HS-27A (cell line): Measurements from ENCODE around the gene CPNE6.

Experiments used
- DNase-seq: peaks from one replicate; pipeline ENCODE4 v3.0.0-alpha.2; 2012; ENCODE audit warnings: low read depth, missing footprints

CPNE6 gene

DNA sequence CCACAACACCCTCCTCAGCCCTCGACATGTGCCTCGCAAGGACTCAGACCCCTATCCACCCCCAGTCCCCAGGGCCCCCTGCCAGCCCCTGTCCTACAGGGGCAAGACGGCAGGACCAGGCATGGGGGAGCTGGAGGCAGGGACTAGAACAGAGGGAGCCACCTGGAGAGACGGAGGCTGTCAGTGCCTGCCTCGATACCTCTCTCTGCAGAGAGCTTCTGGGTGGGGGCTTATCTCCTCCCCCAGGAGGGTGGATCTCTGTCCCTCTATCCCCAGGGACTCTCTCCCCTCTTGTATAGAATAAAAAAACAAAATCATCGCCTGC lies 2.0 kb upstream of the CPNE6 start:
- no peak for DNase-seq

DNA sequence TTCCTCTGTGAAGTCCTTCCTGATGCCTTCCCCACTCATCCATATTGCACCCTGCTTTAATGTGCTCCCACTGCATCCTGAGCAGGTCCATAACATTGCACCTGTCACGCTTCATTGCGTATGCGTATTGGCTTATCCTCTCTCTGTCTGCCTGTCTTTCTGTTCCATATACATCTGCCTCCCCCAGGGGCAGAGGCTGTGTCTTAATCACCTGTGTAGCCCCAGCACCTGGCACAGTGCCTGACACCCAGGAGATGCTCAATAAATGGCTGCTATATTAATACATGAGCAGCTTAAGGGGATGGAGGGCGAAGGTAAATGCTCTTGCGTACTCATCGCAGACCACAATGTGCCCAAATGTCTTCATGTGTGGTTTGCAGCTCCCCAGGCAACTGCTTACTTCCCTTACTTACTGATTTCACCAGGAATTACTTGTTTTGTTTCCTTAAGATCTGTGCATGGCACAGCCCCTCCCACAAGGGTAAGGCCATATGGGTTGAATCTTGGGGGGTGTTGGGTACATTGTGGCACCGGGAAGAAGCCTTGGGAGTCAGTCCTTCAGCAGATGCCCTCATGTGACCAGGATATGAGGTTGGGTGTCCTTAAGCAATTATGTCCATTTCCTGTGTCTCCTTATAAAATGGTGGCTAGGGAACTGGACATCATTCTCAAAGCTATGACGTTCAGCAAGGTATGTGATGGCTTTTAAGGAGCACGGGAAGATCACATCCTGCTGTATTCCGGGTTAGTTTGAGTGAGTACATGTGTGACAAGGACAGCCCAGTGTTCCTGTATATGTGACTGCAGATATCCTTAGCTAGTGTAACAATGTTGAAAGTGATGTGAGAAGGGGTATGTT lies 848 bp upstream of the CPNE6 start:
- no peak for DNase-seq

DNA sequence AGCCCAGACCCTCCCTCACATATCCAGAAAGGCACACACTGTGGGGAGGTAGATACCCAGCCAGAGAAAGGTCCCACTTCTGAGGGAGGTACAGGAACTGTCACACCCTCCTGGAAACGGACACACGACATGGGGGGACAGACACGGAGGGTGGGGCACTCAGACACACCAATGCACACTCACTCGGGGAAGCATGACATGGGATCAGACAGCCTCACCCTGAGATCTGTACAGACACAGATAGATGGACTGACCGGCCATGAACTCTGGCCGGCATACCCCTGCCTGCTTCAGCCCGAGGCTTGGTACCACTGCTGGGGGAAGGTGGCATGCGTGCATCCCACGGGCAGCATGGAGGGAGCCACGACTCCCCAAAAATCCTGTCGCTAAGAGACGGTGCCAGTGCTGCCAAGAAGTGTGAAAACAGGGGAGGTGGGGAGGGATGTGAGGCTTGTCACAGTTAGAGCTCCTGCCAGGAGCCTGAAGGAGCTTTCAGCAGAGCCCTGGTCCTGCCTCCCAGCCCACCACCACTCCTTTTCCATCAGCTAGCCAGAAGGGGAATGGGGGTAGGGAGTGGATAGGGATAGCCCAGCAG lies 571 bp downstream of the CPNE6 start:
- DNase-seq, result no peak

DNA sequence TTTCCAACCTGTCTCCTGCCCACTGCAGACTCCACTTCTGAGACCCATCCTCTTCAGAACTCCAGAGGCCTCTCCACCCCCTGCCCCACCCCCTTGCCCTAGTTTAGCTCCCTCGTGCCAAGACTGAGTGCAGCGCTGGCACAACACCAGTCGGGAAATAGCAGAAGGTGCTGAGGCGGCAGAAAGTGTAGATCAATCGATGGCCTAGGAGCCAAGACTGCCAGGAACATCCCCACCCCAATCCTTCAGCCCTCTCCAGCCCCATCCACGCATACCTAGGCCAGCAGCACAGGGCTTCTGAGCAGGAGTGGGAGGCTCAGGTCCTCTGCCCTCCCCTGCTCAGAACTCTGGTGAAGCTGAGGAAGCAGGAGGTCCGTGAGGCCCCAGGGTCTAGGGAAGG lies 1.1 kb downstream of the CPNE6 start:
- DNase-seq, result no peak

DNA sequence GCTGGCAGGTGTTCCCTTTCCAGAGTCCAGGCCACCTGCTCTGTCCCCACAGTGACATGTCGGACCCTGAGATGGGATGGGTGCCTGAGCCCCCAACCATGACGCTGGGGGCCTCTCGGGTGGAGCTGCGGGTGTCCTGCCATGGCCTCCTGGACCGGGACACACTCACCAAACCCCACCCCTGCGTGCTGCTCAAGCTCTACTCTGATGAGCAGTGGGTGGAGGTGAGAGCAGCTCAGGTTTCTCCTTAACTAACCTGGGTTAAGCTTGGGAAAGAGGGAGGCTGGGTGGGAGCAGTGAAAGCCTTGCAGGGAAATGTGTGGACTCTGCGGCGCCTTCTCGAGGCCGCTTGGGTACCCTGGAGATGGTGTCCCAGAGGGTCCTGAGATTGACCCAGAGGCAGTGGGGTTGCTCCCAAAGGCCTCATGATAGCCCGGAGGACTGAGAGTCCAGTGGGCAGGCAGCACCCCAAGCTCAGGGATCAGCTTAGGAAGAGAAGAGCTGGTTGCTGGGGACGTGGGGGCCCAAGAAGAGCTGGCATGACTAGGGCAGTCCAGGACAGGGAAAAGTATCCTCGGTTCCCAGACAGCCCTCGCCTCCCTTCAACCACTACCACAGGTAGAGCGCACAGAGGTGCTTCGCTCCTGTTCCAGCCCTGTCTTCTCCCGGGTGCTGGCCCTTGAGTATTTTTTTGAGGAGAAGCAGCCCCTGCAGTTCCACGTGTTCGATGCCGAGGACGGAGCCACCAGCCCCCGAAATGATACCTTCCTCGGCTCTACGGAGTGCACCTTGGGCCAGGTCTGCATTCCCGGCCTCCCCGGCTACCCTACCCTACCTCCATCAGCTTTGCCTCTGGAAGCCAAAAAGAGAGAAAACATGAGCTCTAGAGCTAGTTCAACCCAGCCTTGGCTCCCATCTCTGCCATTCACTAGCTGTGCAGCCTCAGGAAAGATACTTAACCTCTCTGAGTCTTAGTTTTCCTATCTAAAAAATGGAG lies 1.8 kb downstream of the CPNE6 start:
- no peak for DNase-seq

DNA sequence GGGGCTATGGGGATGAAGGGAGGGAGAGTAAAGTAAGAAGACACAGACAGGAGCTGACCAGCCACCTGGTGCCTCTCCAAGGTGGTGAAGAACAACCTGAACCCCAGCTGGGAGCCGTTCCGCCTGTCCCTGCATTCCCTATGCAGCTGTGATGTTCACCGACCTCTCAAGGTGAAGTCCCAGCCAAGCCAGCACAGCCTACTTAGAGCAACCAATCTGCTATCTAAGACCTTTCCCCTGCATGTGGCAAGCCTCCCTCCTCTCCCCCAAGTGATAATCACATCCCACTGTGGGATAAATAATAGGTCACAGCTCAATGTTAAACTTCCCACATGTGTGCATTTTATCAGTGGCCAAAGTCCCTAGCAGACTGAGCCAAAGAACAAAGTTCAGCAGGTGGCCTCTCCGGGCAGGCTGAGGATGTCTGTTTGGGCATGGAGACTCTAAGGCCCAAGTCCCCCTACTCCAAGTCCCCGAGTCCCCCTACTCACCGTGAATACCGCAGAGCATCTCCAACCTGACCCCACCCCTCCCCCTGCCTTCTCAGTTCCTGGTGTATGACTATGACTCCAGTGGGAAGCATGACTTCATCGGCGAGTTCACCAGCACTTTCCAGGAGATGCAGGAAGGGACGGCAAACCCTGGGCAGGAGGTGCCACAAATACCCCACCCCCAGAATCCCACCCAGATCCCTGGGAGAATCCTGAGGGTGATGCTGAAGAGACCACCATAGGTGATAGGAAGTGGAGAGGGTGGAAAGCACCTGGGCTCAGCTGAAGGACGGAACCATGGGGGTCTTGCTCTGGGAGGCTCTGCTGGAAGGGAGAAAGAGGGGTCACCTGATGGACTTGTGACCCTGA lies 3.5 kb downstream of the CPNE6 start:
- no peak for DNase-seq

DNA sequence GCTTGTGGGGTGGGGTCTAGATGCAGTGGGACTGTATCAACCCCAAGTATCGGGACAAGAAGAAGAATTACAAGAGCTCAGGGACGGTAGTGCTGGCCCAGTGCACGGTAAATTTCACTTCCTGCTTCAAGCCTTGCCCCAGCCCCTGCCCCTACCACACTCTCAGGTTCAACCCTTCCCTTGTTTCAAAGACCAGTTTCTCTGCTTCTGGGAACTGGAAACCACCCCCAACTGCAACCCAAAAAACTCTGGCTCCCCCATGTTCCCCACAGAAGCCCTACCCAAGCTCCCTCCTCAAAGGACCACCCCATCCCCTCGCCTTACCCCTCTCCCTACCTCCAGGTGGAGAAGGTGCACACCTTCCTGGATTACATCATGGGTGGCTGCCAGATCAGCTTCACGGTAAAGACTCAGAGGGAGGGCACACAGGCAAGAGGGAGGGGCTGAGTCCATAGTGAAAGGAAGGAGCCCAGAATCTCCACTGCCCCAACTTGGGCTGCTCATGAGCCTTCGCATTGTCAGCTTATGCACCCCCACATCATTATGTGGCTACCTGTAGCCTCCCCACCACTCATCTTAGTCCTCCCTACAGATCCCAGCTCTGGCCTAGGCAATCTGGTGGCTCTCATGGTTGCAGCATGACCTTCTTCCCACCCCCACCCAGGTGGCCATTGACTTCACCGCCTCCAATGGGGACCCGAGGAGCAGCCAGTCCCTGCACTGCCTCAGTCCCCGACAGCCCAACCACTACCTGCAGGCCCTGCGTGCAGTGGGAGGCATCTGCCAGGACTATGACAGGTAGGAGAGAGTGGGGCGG lies 4.3 kb downstream of the CPNE6 start:
- DNase-seq, result no peak

DNA sequence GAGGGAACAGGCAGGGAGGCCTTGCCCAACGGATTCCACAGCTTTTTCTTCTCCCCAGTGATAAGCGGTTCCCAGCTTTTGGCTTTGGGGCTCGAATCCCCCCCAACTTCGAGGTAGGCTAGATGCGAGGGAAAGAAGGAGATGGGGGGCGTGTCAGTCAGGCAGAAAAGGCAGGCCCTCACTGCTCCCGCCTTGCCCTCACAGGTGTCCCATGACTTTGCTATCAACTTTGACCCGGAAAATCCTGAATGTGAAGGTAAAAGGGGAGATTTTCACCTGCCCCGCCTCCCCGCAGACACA lies 4.9 kb downstream of the CPNE6 start:
- DNase-seq, result no peak

DNA sequence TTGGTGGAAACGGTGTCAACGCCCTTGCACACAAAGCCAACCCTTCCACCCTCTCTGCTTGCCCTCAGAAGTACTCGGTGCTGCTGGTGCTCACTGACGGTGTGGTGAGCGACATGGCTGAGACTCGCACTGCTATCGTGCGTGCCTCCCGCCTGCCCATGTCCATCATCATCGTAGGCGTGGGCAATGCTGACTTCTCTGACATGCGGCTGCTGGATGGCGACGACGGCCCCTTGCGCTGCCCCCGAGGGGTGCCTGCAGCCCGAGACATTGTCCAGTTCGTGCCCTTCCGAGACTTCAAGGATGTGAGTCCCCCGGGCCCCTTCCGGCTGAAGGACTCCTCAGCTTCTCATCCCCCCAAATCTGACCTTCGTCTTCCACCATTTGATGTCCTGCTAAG lies 5.7 kb downstream of the CPNE6 start:
- DNase-seq, result no peak

DNA sequence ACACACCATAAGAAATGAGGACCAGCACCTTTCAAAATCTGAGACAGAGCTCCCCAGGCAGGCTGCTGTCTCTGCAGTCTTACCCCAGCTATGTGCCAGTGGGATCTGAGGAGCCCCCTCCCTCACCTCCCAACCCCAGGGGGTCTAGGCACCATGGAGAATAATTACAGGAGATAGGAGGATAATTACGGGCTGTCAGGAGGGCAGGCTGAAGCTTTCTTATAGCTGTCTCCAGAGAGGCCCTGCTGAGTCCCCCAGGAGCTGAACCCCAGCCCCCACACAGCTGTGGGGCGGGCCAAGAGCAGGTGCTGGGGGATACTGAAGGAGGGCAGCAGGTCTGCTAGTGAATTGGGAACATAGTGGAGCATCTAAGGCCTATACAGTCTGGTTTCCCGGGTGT lies 6.8 kb downstream of the CPNE6 start:
- no peak for DNase-seq

DNA sequence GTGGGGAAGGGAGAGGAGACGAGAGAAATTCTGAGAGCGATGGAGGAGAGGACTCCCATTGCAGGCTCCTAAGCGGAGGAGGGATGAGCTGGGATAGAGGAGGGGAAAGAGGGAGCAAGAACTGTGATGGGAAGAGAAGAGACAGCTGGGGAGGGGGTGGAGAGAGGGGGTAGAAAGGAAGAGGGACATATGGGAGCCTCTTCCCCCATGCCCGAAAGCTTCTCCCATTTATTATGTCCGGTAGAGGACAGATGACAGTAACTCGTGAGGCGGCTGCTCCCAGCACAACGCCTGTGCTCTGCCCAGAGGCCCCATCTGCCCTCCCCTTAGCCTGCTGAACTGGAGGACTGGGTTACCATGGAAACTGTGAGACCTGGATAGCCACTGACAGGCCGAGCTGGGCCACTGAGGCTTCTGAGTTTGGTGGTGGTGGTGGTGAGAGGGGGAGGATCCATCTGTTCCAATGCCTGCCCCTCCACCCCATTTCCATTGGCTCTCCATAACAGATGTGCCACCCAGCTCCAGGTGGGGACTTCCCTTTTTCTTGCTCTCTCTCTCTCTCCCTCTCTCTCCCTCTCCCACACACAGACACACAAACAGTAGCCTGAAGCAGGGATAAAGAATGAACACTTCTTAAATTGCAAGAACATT lies 8.3 kb downstream of the CPNE6 start:
- no peak for DNase-seq

DNA sequence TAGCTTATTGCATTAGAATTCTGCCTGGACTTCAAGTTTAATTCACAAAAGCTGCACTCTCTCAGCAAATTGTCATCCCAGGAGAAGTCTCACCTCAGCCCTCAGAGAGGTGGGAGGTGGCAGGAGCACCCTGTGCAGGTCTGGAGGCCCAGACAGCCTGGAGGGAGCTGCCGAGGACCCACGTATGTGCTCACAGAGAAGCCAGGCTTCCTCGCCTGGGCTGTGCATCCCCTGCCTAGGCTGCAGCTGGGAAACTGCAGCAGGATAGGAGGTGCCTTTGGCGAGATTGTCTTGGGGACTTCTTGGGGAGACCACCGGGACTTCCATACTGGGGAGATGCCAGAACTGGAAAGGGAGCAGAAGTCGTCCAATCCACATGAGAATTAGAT lies 8.8 kb downstream of the CPNE6 start:
- DNase-seq, result no peak

DNA sequence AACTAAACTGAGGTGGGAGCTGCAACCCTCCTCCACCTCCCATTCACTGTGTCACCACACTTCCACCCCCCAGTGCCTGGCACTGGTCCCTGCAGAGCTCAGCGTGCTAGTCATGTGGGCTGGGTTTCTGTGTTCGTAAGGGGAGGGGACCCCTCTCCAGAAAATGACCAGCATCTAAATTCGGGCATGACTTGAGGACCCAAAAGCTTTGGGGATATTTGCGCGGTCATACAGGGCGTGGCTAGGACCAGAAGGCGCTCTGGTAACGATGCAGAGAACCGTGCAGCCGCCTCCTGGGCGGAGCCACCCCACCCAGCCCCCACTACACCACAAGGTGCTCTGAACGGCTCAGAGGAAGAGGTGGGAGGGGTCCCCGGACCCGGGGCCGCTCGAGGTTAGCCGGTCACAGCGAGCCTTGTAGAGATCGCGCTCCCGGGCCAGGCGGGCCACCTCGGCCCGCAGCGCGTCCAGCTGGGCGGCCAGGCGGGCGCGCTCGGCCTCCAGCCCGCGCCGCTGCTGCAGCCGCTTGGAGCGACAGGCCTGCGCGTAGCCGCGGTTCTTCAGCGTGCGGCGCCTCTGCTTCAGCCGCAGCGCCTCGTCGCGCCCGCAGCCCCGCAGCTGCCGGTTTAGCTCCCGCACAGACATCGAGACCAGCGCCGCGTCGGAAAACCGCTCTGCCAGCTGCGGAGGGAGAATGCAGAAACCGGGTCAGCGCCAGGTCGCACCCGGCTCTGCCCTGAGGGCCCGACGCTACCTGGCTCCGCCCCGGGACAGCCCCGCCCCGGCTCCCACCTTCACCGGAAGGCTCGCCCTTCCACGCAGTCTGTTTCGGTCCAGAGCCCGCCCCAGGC lies 9.8 kb downstream of the CPNE6 start:
- no peak for DNase-seq

DNA sequence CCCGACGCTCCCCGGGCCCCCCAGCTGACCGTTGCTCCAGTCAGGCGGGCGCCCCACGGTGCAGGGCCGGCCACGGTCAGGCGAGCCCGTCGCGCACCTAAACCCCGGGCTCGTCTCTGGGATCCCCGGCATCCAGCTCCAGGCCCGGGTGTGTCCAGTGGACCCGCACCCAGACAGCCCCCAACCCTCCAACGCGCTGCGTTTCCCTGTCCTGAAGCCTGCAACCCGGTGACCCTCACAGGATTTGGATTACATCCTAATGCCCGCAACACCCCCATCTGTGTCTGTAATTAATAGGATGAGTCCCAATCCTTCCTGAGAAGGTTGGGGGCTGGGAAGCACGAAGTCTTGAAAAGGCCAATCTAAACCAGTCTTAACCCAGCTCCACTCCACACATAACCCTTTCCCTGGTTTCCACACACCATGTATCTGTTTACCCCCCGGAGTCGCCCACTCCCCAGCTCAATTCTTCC lies 10.4 kb downstream of the CPNE6 start:
- DNase-seq, result no peak

DNA sequence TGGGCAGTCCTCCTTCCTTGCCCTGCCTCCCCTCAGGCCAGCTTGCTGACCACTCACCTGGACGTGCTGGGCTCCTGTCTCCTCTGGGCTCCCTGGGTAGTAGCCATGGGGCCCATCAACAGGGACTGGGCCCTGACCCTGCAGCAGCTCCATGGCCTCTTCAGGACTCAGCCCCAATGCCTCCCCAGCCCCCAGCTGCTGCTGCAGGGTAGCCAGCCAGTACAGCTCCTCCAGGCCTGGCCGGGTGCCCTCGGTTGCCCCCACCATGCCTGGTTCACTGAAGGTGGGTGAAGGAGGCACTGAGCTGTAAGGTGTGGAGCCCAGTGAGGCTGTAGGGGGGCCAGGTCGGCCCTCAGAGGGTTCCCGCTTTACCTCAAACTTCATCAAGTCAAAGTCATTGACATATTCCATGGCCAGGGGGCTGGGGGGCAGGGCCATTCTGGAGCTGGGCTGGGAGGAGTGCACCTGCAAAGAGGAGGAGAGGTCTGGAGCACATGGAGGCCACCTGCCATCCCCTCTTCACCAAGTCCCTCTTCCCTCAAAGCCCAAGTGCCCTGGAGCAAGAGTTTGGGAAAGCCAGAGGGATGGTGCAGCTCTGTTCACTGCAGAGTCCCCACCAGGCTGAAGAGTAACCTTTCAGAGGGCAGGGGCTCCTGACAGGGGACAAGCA lies 11.2 kb downstream of the CPNE6 start:
- no peak for DNase-seq

DNA sequence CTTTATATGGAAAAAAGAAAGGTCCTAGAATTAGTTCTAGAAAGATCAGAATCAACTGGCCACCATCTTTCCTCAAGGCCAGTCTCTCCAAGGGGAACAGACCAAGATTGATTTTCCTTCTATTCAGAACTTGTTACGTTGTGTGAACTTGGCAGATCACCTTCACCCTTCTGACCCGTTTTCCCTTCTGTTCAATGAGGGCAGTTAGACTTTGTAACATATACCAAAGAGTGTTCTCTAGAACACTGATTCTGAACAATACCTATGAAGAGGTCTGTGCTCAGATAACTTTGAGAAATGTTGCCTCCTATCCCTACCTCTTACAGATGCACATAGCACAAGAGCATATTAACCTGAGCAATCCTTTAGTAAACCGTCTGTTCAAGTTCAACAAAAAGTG lies 12.1 kb downstream of the CPNE6 start:
- no peak for DNase-seq

DNA sequence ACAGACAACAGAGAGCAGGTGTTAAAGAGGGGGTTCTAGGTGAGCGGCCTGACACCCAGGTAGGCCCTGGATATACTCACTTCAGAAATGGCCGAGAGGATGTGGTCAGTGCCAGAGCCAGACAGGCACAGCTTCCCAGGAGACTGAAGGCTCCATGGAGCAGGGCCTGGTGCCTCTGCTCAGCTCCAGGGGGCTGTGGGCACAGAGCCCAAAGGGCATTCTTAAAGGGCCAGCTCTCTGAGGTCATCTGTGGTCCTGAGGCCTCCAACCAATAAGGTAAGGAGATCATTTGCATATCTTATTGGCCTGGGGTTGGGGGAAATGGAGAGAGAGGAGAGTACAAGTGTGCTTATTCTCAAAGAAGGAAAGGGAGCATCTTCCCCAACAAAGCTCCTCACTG lies 13.1 kb downstream of the CPNE6 start:
- DNase-seq, result no peak

DNA sequence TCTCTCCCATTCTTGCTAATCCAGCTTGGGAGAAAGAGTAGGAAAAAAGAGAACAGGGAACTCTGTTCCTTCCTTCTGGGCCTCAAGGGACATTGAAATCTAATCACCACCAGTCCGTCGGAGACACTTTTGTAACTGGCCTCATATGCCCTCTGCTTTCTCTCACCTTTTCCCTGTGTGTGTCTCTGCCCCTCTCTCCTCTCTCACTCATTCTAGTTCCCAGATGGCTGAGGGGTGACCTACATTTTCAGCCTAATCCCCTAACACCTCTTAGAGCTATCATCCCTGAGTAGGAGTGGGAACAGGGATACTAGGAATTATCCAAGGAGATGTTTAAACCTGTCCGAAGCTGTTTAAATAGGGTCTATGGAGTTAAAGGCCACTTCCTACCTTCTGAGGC lies 13.9 kb downstream of the CPNE6 start:
- no peak for DNase-seq
